GM23338 (cell line): ENCODE data around the gene PTPRN2. TPM values are rescaled to one million over a fixed set of nuclear protein-coding genes. Genes with fewer than 3 reads are reported as not detected.

Source experiments
- ATAC-seq: fragments of 200-7000 bp; cut with Tn5 transposase; 3 replicates; pipeline ENCODE4 v1.9.1; 2020
- DNase-seq: peaks from one replicate; pipeline ENCODE4 v3.0.0-alpha.2; 2015; ENCODE audit warnings: low spot score
- H2AFZ ChIP-seq: fragments of 200-600 bp; sonication (generic); 2 replicates; pipeline ENCODE4 v1.8.0; 2016; ENCODE audit warnings: antibody characterized with exemption, mild to moderate bottlenecking, moderate library complexity
- H3F3A ChIP-seq: fragments of 200-600 bp; sonication (generic); replicated peaks from 2 replicates; pipeline ENCODE4 v1.8.0; 2017; ENCODE audit warnings: antibody characterized with exemption, mixed run types, low read depth
- H3K27ac ChIP-seq: fragments of 200-600 bp; sonication (generic); 2 replicates; pipeline ENCODE4 v1.6.1; 2016; ENCODE audit warnings: low read depth
- H3K27me3 ChIP-seq: fragments of 200-600 bp; sonication (generic); 2 replicates; pipeline ENCODE4 v1.8.0; 2016; ENCODE audit warnings: mild to moderate bottlenecking, mixed run types, moderate library complexity; ENCODE audit not compliant: insufficient read depth
- H3K36me3 ChIP-seq: fragments of 200-600 bp; sonication (generic); 2 replicates; pipeline ENCODE4 v1.8.0; 2016; ENCODE audit warnings: mild to moderate bottlenecking; ENCODE audit not compliant: insufficient read depth
- H3K4me1 ChIP-seq: fragments of 200-600 bp; sonication (generic); 2 replicates; pipeline ENCODE4 v1.8.0; 2016; ENCODE audit warnings: mild to moderate bottlenecking, moderate library complexity; ENCODE audit not compliant: insufficient read depth
- H3K4me2 ChIP-seq: fragments of 200-600 bp; sonication (generic); 2 replicates; pipeline ENCODE4 v1.7.1; 2017; ENCODE audit warnings: mixed run types
- H3K4me3 ChIP-seq: fragments of 200-600 bp; sonication (generic); 2 replicates; pipeline ENCODE4 v1.6.1; 2016; ENCODE audit warnings: mixed run types
- H3K79me2 ChIP-seq: fragments of 200-600 bp; sonication (generic); replicated peaks from 2 replicates; pipeline ENCODE4 v1.8.0; 2017; ENCODE audit warnings: mild to moderate bottlenecking; ENCODE audit not compliant: insufficient read depth
- H3K9me2 ChIP-seq: fragments of 200-600 bp; sonication (generic); 2 replicates; pipeline ENCODE4 v1.8.0; 2017; ENCODE audit not compliant: insufficient read depth
- H4K20me1 ChIP-seq: fragments of 200-600 bp; sonication (generic); replicated peaks from 2 replicates; pipeline ENCODE4 v1.8.0; 2017; ENCODE audit warnings: mild to moderate bottlenecking; ENCODE audit not compliant: insufficient read depth
- H3K27ac Mint-ChIP-seq: 2 replicates; pipeline ENCODE4 v1.8.0; 2020; ENCODE audit warnings: inconsistent platforms, mild to moderate bottlenecking, moderate library complexity, mixed read lengths
- H3K27me3 Mint-ChIP-seq: 3 replicates; pipeline ENCODE4 v1.8.0; 2022; ENCODE audit warnings: low read depth, mild to moderate bottlenecking, moderate library complexity, mixed read lengths, inconsistent platforms; ENCODE audit not compliant: insufficient read depth, poor library complexity
- H3K36me3 Mint-ChIP-seq: 3 replicates; pipeline ENCODE4 v1.8.0; 2021; ENCODE audit warnings: low read depth, mild to moderate bottlenecking, inconsistent platforms, moderate library complexity, mixed read lengths
- H3K4me1 Mint-ChIP-seq: 3 replicates; pipeline ENCODE4 v1.8.0; 2020; ENCODE audit warnings: mild to moderate bottlenecking, inconsistent platforms, mixed read lengths
- H3K4me3 Mint-ChIP-seq: 3 replicates; pipeline ENCODE4 v1.8.0; 2021; ENCODE audit warnings: moderate library complexity, mild to moderate bottlenecking, inconsistent platforms, mixed read lengths
- H3K9me3 Mint-ChIP-seq: 3 replicates; pipeline ENCODE4 v1.8.0; 2020; ENCODE audit warnings: moderate library complexity, mild to moderate bottlenecking, inconsistent platforms, mixed read lengths
- CREB1 ChIP-seq: fragments of 250-450 bp; sonication (Bioruptor Pico); IDR thresholded peaks from 2 replicates; pipeline ENCODE4 v1.5.0; 2020; ENCODE audit warnings: low read depth, mild to moderate bottlenecking, moderate library complexity
- EZH2 ChIP-seq: fragments of 200-600 bp; sonication (generic); IDR thresholded peaks from one replicate; pipeline ENCODE4 v1.8.0; 2017; ENCODE audit warnings: antibody characterized with exemption, mild to moderate bottlenecking, low read depth; ENCODE audit not compliant: unreplicated experiment
- JUNB ChIP-seq: IDR thresholded peaks from one replicate; pipeline ENCODE4 v1.6.1; 2016; ENCODE audit warnings: antibody characterized with exemption; ENCODE audit not compliant: unreplicated experiment
- POLR2AphosphoS5 ChIP-seq: IDR thresholded peaks from 2 replicates; pipeline ENCODE4 v1.6.1; 2016; ENCODE audit warnings: antibody characterized with exemption, low read depth
- STAT1 ChIP-seq: IDR thresholded peaks from one replicate; pipeline ENCODE4 v1.6.1; 2016; ENCODE audit warnings: antibody characterized with exemption; ENCODE audit not compliant: unreplicated experiment
- ZNF114 ChIP-seq: fragments of 250-450 bp; sonication (Bioruptor Pico); IDR thresholded peaks from 2 replicates; pipeline ENCODE4 v1.5.0; 2020; ENCODE audit warnings: mild to moderate bottlenecking, moderate library complexity
- ZNF331 ChIP-seq: fragments of 250-450 bp; sonication (Bioruptor Pico); IDR thresholded peaks from 2 replicates; pipeline ENCODE4 v1.5.0; 2020; ENCODE audit warnings: low read depth, mild to moderate bottlenecking, moderate library complexity
- polyA plus RNA-seq: library from polyadenylated mRNA; unstranded; fragments of >200 nt; fragmentation: Nextera tagmentation; extraction: Ambion mirVana; gene quantifications from 2 replicates; pipeline ENCODE4 v1.2.1, GENCODE V29; 2016
- total RNA-seq: library from RNA; depleted of rRNA; stranded (reverse); fragments of >200 nt; shearing (Covaris generic); gene quantifications from 2 replicates; pipeline ENCODE4 v1.2.3, GENCODE V29; 2014
- TF ChIP-seq, protein P1 (sequence below), 2 experiments: fragments of 200-600 bp in 1 of 2; sonication (generic) in 1 of 2; conservative IDR thresholded peaks; 2 replicates each; pipeline versions ENCODE4 v1.5.1 to v1.6.1; 2016 to 2017; ENCODE audit warnings: antibody characterized with exemption in 2 of 2, low read depth in 2 of 2, mild to moderate bottlenecking in 2 of 2, moderate library complexity in 1 of 2
- TF ChIP-seq, protein P2 (sequence below): IDR thresholded peaks from one replicate; pipeline ENCODE4 v1.6.1; 2018; ENCODE audit warnings: antibody characterized with exemption; ENCODE audit not compliant: unreplicated experiment
- TF ChIP-seq, protein P3 (sequence below): IDR thresholded peaks from 2 replicates; pipeline ENCODE4 v1.6.1; 2016; ENCODE audit warnings: antibody characterized with exemption

Gene PTPRN2
- total and polyA plus RNA-seq, 2 experiments from 2014 or later, result 0.87 to 4.0 TPM

DNA sequence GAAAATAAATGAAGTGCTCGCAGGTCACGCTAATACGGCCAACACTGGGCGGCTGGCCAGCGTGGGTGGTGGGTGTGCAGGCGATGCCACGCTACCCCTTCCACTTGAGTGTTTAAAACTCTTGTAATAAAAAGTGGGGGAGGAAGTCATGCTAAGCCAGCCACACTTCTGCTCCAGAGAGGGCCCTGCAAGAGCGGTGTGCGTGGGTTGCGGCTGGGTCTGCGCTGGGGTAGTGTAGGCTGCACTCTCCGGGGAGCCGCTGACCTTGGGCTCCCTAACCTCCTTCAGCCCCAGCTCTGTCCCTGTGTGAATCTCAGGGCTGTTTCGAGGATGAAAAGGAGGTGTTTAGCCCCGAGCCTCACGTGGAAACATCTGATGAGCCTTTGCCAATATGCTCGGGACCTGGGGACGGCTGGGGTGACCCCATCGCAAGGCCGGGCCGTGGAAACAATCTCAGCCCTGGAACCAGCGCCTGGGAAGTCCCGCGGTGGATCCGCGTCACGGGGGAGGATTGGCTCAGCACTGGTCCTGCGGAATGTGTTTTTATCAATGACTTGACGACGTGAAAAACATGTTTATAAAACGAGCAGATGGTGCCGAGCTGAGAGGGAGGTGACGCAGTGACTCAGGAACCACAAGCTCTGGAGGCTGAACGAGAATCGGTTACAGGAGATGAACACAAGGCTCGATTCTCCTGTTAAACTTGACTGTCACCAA, 972.4 kb downstream of the PTPRN2 start:
- no peaks in the 10 kb centered on the region for H3K36me3 ChIP-seq
- TF ChIP-seq, protein P1, sequence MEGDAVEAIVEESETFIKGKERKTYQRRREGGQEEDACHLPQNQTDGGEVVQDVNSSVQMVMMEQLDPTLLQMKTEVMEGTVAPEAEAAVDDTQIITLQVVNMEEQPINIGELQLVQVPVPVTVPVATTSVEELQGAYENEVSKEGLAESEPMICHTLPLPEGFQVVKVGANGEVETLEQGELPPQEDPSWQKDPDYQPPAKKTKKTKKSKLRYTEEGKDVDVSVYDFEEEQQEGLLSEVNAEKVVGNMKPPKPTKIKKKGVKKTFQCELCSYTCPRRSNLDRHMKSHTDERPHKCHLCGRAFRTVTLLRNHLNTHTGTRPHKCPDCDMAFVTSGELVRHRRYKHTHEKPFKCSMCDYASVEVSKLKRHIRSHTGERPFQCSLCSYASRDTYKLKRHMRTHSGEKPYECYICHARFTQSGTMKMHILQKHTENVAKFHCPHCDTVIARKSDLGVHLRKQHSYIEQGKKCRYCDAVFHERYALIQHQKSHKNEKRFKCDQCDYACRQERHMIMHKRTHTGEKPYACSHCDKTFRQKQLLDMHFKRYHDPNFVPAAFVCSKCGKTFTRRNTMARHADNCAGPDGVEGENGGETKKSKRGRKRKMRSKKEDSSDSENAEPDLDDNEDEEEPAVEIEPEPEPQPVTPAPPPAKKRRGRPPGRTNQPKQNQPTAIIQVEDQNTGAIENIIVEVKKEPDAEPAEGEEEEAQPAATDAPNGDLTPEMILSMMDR (conservative IDR thresholded peaks at IDR 0.05; ENCODE audit: low read depth in 2 of 2), result no peak
- TF ChIP-seq JUNB, result no peak
- no peak for TF ChIP-seq ZNF331 (CRISPR knock-in tag)
- no peak for TF ChIP-seq EZH2
- no peak for TF ChIP-seq ZNF114
- TF ChIP-seq, protein P2, sequence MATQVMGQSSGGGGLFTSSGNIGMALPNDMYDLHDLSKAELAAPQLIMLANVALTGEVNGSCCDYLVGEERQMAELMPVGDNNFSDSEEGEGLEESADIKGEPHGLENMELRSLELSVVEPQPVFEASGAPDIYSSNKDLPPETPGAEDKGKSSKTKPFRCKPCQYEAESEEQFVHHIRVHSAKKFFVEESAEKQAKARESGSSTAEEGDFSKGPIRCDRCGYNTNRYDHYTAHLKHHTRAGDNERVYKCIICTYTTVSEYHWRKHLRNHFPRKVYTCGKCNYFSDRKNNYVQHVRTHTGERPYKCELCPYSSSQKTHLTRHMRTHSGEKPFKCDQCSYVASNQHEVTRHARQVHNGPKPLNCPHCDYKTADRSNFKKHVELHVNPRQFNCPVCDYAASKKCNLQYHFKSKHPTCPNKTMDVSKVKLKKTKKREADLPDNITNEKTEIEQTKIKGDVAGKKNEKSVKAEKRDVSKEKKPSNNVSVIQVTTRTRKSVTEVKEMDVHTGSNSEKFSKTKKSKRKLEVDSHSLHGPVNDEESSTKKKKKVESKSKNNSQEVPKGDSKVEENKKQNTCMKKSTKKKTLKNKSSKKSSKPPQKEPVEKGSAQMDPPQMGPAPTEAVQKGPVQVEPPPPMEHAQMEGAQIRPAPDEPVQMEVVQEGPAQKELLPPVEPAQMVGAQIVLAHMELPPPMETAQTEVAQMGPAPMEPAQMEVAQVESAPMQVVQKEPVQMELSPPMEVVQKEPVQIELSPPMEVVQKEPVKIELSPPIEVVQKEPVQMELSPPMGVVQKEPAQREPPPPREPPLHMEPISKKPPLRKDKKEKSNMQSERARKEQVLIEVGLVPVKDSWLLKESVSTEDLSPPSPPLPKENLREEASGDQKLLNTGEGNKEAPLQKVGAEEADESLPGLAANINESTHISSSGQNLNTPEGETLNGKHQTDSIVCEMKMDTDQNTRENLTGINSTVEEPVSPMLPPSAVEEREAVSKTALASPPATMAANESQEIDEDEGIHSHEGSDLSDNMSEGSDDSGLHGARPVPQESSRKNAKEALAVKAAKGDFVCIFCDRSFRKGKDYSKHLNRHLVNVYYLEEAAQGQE, result no peak
- no peak for TF ChIP-seq POLR2AphosphoS5
- TF ChIP-seq CREB1, result no peak
- no peak for TF ChIP-seq STAT1
- TF ChIP-seq, protein P3, sequence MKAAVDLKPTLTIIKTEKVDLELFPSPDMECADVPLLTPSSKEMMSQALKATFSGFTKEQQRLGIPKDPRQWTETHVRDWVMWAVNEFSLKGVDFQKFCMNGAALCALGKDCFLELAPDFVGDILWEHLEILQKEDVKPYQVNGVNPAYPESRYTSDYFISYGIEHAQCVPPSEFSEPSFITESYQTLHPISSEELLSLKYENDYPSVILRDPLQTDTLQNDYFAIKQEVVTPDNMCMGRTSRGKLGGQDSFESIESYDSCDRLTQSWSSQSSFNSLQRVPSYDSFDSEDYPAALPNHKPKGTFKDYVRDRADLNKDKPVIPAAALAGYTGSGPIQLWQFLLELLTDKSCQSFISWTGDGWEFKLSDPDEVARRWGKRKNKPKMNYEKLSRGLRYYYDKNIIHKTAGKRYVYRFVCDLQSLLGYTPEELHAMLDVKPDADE, result no peak

More for the DNA sequence above, 972.4 kb downstream of the PTPRN2 start:
- DNase-seq, result no peak
- Histone ChIP-seq H3K4me2 (no peak overlapping the region), H3K9me2 (no peaks in the 10 kb centered on the region), H3F3A (no peaks in the 10 kb centered on the region), H3K27me3 (no peaks in the 10 kb centered on the region), H3K79me2 (no peaks in the 10 kb centered on the region), H3K4me1 (no peaks in the 10 kb centered on the region), H2AFZ (no peak overlapping the region), H3K4me3 (no peak overlapping the region), H4K20me1 (no peaks in the 10 kb centered on the region), H3K27ac (no peak overlapping the region)
- peaks cover 38% of the 10 kb centered on the region for H3K36me3 Mint-ChIP-seq
- H3K4me3 Mint-ChIP-seq, result no peak overlapping the region
- no peak for ATAC-seq
- peaks cover 88% of the 10 kb centered on the region for H3K9me3 Mint-ChIP-seq
- no peak overlapping the region for H3K27ac Mint-ChIP-seq
- peaks cover 25% of the 10 kb centered on the region for H3K27me3 Mint-ChIP-seq
- H3K4me1 Mint-ChIP-seq, result no peaks in the 10 kb centered on the region; the same call in 2 of the 3 replicates
